Measurements from ENCODE around the gene ZNF281. TPM values are rescaled to one million over a fixed set of nuclear protein-coding genes. Genes with fewer than 3 reads are reported as not detected.

ZNF281 gene
- total and polyA plus RNA-seq, 9 of the 15 experiments (the other 6 are each of a cell fraction or from before 2014, with no cell fraction given) = 9.6 to 24.9 (median 16.5) TPM

- Histone ChIP-seq H3K4me3 (no peak overlapping the region), H2AFZ (ENCODE audit: low read depth, low read length) (no peak overlapping the region), H3K27ac (ENCODE audit: extremely low read depth, low read depth, low read length) (no peak overlapping the region), H3K9me3 (replicated peaks; ENCODE audit: control insufficient read depth, insufficient read depth, low read depth, low read length) (no peaks in the 10 kb centered on the region), H3K79me2 (ENCODE audit: control insufficient read depth, insufficient read depth, low read length) (no peaks in the 10 kb centered on the region), H3K9me1 (ENCODE audit: control insufficient read depth, insufficient read depth, low read length) (no peaks in the 10 kb centered on the region), H3K27me3 (ENCODE audit: control insufficient read depth in 2 of 2, insufficient read depth in 2 of 2, low read length in 2 of 2) (peaks cover 0 to 6% of the 10 kb centered on the region in 2 experiments; a peak in 4 of 5 replicates), H3K4me2 (ENCODE audit: insufficient read depth, low read length) (no peak overlapping the region), H4K20me1 (replicated peaks; ENCODE audit: control insufficient read depth, insufficient read depth, low read length) (no peaks in the 10 kb centered on the region), H3K36me3 (ENCODE audit: control insufficient read depth, insufficient read depth, low read length) (no peaks in the 10 kb centered on the region), H3K4me1 (replicated peaks in 1 of 2; ENCODE audit: control insufficient read depth in 2 of 2, insufficient read depth in 2 of 2, low read length in 2 of 2) (peaks cover 0 to 2% of the 10 kb centered on the region in 2 experiments; a peak in 1 of 5 replicates), H3K9ac (ENCODE audit: insufficient read depth in 1 of 2, low read depth in 2 of 2, low read length in 2 of 2) (no peak overlapping the region)
- ChIA-PET POLR2A (no interaction called here), CTCF (ENCODE audit: low intra/inter-chr PET ratio) (no interaction called here)
- in situ Hi-C loops (cut with MboI) (no loop called here), intact Hi-C loops (cut with micrococcal nuclease) (no loop called here)
- 7% methylated on average over 6 of the region's 6 CpGs for WGBS (ENCODE audit: insufficient coverage, low coverage, missing lambda C conversion rate)
- DNase-seq (ENCODE audit: extremely low read depth in 1 of 4, low spot score in 3 of 4) = no peak
- FAIRE-seq = no peak
- TF ChIP-seq YY1 (IDR thresholded peaks at IDR 0.05; ENCODE audit: borderline replicate concordance in 1 of 3, control insufficient read depth in 1 of 3, extremely low read depth in 1 of 3, insufficient read depth in 3 of 3, insufficient read length in 1 of 3, insufficient replicate concordance in 2 of 3, low read depth in 1 of 3, low read length in 2 of 3) (peak in 1 of 3 experiments; percentile 32), ZEB2 (IDR thresholded peaks at IDR 0.05) (no peak)
- ATAC-seq = no peak
- BruUV-seq (replicated peaks) = no TSS peak
These were observed 38.4 kb upstream of the ZNF281 start for GRCh38 chr1:200448034-200448762.

- Histone ChIP-seq H2AFZ (ENCODE audit: low read depth, low read length) (no peak overlapping the region), H3K27me3 (ENCODE audit: control insufficient read depth in 2 of 2, insufficient read depth in 2 of 2, low read length in 2 of 2) (peaks cover 7 to 10% of the 10 kb centered on the region in 2 experiments), H3K9me1 (ENCODE audit: control insufficient read depth, insufficient read depth, low read length) (no peaks in the 10 kb centered on the region), H3K79me2 (ENCODE audit: control insufficient read depth, insufficient read depth, low read length) (no peaks in the 10 kb centered on the region), H3K4me1 (replicated peaks in 1 of 2; ENCODE audit: control insufficient read depth in 2 of 2, insufficient read depth in 2 of 2, low read length in 2 of 2) (no peaks in the 10 kb centered on the region), H3K27ac (ENCODE audit: extremely low read depth, low read depth, low read length) (no peak overlapping the region), H3K9ac (ENCODE audit: insufficient read depth in 1 of 2, low read depth in 2 of 2, low read length in 2 of 2) (no peak overlapping the region), H4K20me1 (replicated peaks; ENCODE audit: control insufficient read depth, insufficient read depth, low read length) (no peaks in the 10 kb centered on the region), H3K9me3 (replicated peaks; ENCODE audit: control insufficient read depth, insufficient read depth, low read depth, low read length) (no peaks in the 10 kb centered on the region), H3K4me2 (ENCODE audit: insufficient read depth, low read length) (no peak overlapping the region), H3K4me3 (no peak overlapping the region), H3K36me3 (ENCODE audit: control insufficient read depth, insufficient read depth, low read length) (no peaks in the 10 kb centered on the region)
- POLR2A ChIA-PET = interaction anchor here (0.9 kb wide), 1 partner anchor 131 kb away, joined by 3 read pairs; no protein-coding TSS in a partner anchor
- no peak for FAIRE-seq
- TF ChIP-seq USF2 (CRISPR knock-in tag; IDR thresholded peaks at IDR 0.05) (no peak), TAF7 (tag; IDR thresholded peaks at IDR 0.05) (no peak), RUNX1 (IDR thresholded peaks at IDR 0.05; ENCODE audit: low read depth) (no peak), ELF4 (CRISPR knock-in tag; IDR thresholded peaks at IDR 0.05) (no peak), ZZZ3 (IDR thresholded peaks at IDR 0.05) (no peak), NCOA1 (IDR thresholded peaks at IDR 0.05; ENCODE audit: low read depth) (no peak), ZEB2 (IDR thresholded peaks at IDR 0.05) (no peak), ZBTB49 (CRISPR knock-in tag; IDR thresholded peaks at IDR 0.05; ENCODE audit: borderline replicate concordance) (no peak)
- 0% methylated on average over 1 of the region's 1 CpG for WGBS (ENCODE audit: insufficient coverage, low coverage, missing lambda C conversion rate)
- no peak for DNase-seq (ENCODE audit: extremely low read depth in 1 of 4, low spot score in 3 of 4)
- intact Hi-C loops (cut with micrococcal nuclease) (no loop called here), in situ Hi-C loops (cut with MboI) (no loop called here)
- no peak for ATAC-seq
- no TSS peak for BruUV-seq (replicated peaks)
- CTCF ChIA-PET (ENCODE audit: low intra/inter-chr PET ratio) = no interaction called here
These were observed 35.4 kb upstream of the ZNF281 start for GRCh38 chr1:200445213-200445612.

Measured in K562 (cell line).